Measurements from ENCODE around the gene GPR27.

DNA sequence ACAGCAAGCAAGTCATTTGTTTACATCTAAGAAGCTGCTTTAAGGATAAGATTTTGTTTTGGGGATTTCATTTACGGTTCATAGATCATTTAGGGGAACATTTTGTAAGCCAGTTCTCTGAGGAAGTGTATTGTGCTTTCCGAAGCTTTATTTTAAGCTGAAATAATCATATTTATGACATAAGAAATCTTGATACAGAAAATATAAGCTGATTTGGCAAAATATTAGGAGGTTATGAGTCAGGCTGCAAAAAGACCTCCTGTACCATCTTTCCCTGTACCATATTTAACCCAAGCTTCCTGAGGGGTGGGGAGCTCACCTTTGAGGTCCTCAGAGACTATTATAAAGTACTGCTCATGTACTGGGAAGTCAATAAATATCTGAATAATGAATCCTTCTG lies 20.3 kb upstream of the GPR27 start:
- TF ChIP-seq FOXM1 (IDR thresholded peaks at IDR 0.05; ENCODE audit: borderline replicate concordance) (no peak), BHLHE40 (IDR thresholded peaks at IDR 0.05; ENCODE audit: borderline replicate concordance) (no peak), ZNF384 (IDR thresholded peaks at IDR 0.05) (no peak), FOXA1 (IDR thresholded peaks at IDR 0.05) (no peak), TARDBP (IDR thresholded peaks at IDR 0.05) (no peak), LEF1 (IDR thresholded peaks at IDR 0.05; ENCODE audit: borderline replicate concordance) (no peak), SUZ12 (IDR thresholded peaks at IDR 0.05) (no peak), ARNT (IDR thresholded peaks at IDR 0.05) (no peak)

All from HEK293T (cell line).